ENCODE data around the gene UGT3A1.

- no peak for TF ChIP-seq CTCF (IDR thresholded peaks at IDR 0.05; ENCODE audit: insufficient read depth, low read length)
- TF ChIP-seq SPI1 (IDR thresholded peaks at IDR 0.05; ENCODE audit: borderline replicate concordance, low read depth), result no peak
Observed at GRCh38 chr5:36013182-36013581, 22.0 kb upstream of the UGT3A1 start.

Measured in HL-60 (cell line).